HG02588 (cell line): ENCODE measurements around the gene IL31RA.

Experiments used
- ATAC-seq: cut with Tn5 transposase; IDR thresholded peaks from one replicate; pipeline ENCODE4 v1.9.1; 2021; ENCODE audit warnings: mild to moderate bottlenecking, moderate library complexity; ENCODE audit not compliant: unreplicated experiment

Gene IL31RA

GRCh38 chr5:55900068-55900467, 48.9 kb downstream of the IL31RA start:
- ATAC-seq, result no peak

GRCh38 chr5:55900776-55901175, 49.6 kb downstream of the IL31RA start:
- ATAC-seq, result no peak

GRCh38 chr5:55902696-55903095, 51.5 kb downstream of the IL31RA start:
- ATAC-seq, result no peak

GRCh38 chr5:55903121-55903701, 52.1 kb downstream of the IL31RA start:
- ATAC-seq, result peak; percentile 91

- no peak for ATAC-seq
These were observed 53.0 kb downstream of the IL31RA start for GRCh38 chr5:55904152-55904551.

GRCh38 chr5:55905251-55905650, 54.1 kb downstream of the IL31RA start:
- no peak for ATAC-seq

GRCh38 chr5:55907927-55908326, 56.8 kb downstream of the IL31RA start:
- no peak for ATAC-seq

DNA sequence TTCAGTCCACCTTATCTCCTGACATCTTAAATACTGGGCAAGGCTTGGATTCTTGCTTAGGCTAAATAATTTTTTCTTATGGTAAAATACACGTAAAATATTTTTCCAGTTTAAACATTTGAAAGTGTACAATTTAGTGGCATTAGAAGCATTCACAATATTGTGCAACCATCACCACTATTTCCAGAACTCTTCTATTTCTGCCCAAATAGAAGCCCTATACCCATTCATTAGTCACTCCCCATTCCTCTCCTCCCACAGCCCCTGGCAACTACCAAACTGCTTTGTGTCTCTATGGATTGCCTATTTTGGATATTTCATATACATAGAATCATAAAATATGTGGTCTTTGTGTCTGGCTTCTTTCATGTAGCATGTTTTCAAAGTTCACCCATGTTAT, 57.6 kb downstream of the IL31RA start:
- ATAC-seq, result no peak

GRCh38 chr5:55911784-55912653, 60.9 kb downstream of the IL31RA start:
- ATAC-seq, result no peak

DNA sequence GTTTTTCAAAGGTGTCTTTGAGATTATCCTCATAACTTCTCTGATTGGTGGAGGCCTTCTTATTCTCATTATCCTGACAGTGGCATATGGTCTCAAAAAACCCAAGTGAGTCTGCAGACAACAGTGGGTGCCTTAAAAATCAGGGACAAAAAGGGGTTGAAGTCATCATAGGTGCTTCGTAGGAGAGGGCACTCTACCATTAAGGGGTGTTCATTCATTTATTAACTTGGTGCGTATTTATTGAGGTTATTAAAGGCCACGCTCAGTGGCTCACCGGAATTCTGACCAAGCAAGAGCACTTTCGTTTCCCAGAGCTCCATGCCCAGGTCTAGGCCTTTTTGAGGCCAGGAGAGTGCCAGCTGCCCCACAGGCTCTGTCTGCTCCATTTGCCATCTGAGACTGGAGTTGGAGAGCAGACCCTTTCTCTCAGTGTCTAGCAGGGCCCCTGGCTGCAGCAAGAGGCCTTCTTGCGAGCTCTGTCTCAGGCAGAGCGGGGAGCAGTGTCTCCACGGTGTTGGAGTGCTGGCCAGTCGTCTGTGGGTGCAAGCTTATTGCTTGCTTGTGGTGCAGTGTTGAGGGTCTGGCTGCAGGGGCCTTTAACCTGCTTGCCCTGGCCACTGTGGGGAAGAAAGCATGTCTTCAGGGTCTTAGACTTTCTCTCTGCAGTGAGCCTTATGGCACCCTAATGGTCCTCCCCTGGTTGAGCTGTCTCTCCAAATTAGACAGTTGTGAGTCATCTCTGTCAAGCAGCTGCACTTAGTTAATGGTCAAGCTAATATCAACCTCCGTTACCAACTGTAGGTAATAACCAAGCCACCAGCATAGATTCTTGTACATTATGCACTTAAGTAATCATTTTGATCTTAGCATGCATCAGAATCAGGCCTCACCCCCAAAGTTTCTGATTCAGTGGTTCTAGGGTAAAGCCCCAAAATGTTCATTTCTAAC, 62.6 kb downstream of the IL31RA start:
- peak; percentile 95 for ATAC-seq

- no peak for ATAC-seq
These were observed 63.8 kb downstream of the IL31RA start for GRCh38 chr5:55914971-55915370.

DNA sequence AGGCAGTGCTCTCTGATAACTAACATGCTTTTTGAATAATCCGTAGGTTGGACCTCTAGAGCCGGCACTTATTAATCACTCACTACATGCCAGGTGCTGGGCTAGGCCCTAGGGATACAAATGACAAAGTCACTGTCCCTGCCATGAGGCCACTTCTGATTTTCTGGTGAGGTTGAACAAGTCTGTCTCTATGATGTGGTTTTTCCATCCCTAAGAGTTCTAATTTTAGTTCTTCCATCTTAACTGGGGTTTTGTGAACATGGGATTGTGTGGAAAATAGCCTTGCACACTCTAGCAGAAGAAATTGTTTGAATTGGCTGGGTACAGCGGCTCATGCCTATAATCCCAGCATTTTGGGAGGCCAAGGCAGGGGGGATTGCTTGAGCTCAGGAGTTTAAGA, 64.6 kb downstream of the IL31RA start:
- no peak for ATAC-seq

DNA sequence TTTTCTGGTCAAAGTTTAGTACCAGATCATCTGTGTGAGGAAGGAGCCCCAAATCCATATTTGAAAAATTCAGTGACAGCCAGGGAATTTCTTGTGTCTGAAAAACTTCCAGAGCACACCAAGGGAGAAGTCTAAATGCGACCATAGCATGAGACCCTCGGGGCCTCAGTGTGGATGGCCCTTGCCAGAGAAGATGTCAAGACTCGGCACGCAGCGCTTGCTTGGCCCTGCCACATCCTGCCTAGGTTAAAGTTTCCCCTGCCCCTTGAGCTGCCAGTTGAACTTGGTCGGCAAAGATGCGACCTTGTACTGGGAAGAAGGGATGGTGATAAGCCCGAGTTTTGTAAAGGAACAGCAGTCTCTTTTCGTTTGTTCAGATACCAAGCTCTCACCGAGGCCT, 65.8 kb downstream of the IL31RA start:
- no peak for ATAC-seq

GRCh38 chr5:55917402-55918086, 66.4 kb downstream of the IL31RA start:
- no peak for ATAC-seq

DNA sequence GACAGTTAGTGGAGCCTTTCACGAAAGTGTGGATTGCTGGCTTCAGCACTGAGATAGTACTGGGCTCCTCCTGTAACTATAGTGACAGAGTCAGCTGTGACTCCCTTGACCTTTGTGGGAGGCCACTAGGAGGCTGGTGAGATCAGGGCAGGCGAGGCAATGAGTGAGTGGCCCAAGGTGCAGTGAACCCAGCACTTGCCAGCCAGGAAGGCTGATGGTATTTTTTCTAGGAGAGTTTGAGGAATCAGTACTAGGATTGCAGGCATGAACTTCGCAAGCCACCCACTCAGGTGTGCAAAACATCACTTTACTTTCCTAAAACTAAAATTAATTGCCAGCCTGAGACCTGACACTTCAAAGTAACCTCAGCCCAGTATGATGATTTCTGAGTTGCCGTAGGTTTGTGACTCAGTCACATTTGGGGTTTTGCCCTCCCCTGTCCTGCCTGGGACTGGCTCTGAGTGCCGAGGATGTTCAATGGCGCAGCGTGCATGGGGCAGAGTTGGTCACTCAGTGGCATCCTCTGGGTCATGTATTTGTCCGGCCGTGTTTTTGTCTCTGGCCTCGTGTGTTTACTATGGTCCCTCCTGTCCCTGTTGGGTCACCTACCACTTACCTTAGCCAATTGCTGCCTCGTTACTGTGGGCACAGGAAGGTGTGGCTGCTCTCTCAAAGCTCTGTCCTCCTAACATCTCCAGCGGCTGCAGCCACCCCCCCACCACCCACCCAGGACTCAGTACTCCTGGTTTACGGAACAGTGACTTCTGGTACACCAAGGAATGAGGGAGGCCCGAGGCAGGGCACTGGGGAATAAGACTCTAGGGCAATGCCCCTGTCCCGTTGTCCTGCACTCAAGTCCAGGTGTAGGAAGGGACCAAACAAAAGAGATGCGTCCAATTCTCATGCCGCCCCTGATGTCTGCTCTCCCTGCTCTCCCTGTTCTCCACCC, 67.2 kb downstream of the IL31RA start:
- no peak for ATAC-seq

DNA sequence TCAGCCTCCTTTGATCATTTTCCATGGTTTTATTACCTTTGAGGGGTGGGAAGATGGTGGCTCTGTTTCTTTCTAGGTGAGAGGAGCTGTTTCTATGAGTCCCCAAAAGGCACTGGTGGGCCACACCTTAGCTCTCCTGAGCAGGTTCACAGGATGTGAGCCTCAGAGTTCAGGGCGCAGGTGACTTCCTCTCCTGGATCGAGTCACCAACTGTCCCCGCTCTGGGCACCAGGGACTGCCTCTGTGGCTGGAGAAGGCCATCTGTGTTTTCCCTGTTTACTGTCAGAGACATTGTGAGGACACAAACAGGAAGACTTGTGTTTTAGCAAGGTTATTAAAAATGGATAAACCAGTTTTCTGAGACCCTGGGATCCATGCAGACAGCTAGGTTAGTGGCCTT, 68.5 kb downstream of the IL31RA start:
- no peak for ATAC-seq

GRCh38 chr5:55920784-55921183, 69.6 kb downstream of the IL31RA start:
- no peak for ATAC-seq

DNA sequence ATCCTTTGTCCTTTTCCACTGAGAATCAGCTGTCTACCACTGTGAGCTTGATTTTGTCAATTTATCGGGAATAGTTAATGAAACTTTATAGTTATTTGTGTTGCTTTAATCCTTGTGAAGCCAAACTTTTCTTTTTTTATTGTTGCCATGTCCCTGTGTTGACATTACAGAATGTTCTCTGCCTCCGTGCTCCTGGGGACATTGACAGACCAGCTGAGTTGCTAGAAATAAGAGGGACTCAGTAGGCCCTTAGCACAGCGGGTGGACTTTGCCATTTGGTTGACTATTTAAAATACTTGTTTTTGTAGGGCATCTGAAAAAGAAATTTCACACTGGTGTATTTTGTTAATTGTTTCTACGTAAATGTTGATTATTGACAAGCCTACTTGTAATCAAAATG, 70.5 kb downstream of the IL31RA start:
- ATAC-seq, result no peak

DNA sequence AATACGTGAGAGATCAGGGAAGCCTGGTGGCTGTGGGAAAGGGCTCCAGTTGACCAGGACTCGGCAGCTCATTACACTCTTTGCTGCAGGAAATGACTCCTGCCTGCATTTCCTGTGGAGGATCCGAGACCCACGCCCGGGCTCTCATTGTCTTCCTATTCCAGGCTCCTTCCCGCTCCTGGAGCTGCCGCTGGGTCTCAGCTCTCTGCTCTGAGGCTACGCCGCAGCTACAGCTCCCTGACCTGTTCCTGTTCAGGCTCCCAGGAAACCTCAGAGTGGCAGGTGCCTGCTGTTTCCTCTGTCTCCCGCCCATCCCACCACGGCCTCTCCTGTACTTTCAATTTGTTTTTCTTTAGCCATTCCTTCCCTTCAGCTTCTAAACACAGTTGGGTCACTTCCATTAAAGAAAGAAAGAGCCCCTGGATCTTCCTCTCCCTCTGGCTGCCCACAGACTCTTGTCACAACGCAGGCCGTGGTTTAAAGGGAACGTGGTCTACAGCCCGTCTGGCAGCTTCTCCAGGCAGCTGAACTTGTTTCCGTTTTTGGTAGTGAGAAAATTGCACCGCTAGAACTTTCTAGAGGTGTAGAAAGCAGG, 72.1 kb downstream of the IL31RA start:
- ATAC-seq, result no peak
